Spinal cord (tissue), 10 donors: Measurements from ENCODE around the gene IL17RD. TPM values are rescaled to one million over a fixed set of nuclear protein-coding genes. Genes with fewer than 3 reads are reported as not detected.

Experiments used
- DNase-seq, 6 donors: peaks; one replicate each; pipeline versions ENCODE4 v3.0.0 to v3.0.0-alpha.2; 2013 to 2015; ENCODE audit warnings: low spot score in 6 of 6, low read depth in 4 of 6
- H3K27ac ChIP-seq: one replicate; pipeline ENCODE4 v1.5.1; 2013; ENCODE audit warnings: low read depth, low read length, control low read depth
- H3K27me3 ChIP-seq: one replicate; pipeline ENCODE4 v1.6.1; 2013; ENCODE audit warnings: low read length; ENCODE audit not compliant: control insufficient read depth, insufficient read depth
- H3K36me3 ChIP-seq: one replicate; pipeline ENCODE4 v1.6.1; 2013; ENCODE audit warnings: low read length; ENCODE audit not compliant: control insufficient read depth, insufficient read depth
- H3K4me1 ChIP-seq: one replicate; pipeline ENCODE4 v1.6.1; 2013; ENCODE audit warnings: low read length; ENCODE audit not compliant: control insufficient read depth, insufficient read depth
- H3K4me3 ChIP-seq: one replicate; pipeline ENCODE4 v1.5.1; 2013; ENCODE audit warnings: low read depth, low read length, control low read depth
- H3K9me3 ChIP-seq: one replicate; pipeline ENCODE4 v1.6.1; 2013; ENCODE audit warnings: low read length; ENCODE audit not compliant: control insufficient read depth, insufficient read depth
- WGBS: methylation state at CpG from one replicate; pipeline ENCODE4 v1.1.5; 2013; ENCODE audit warnings: missing lambda C conversion rate; ENCODE audit not compliant: insufficient coverage; 5-methylcytosine and 5-hydroxymethylcytosine counted together
- polyA plus RNA-seq, 2 donors: library from polyadenylated mRNA; unstranded; fragments of 120-200 nt; gene quantifications; one replicate each; pipeline ENCODE4 v1.2.1, GENCODE V29; 2013; ENCODE audit not compliant: insufficient read length in 2 of 2
- total RNA-seq, 2 donors: library from RNA; depleted of rRNA in 1 of 2; stranded (reverse); fragments of 120-200 nt in 1 of 2; fragments of >200 nt in 1 of 2; gene quantifications; one replicate each; pipeline versions ENCODE4 v1.2.3 to v1.2.4, GENCODE V29; 2013 to 2014
- donor health status: healthy.

The IL17RD gene
- total and polyA plus RNA-seq, 4 donors, result 17.3 to 28.5 (median 24.2) TPM

GRCh38 chr3:57064001-57064400 is 101.2 kb downstream of the IL17RD start:
- H3K27ac ChIP-seq, result no peak overlapping the region
- H3K36me3 ChIP-seq, result no peaks in the 10 kb centered on the region
- H3K27me3 ChIP-seq, result no peaks in the 10 kb centered on the region
- DNase-seq, result no peak
- no peak overlapping the region for H3K4me3 ChIP-seq
- H3K9me3 ChIP-seq, result no peaks in the 10 kb centered on the region
- WGBS, result no CpG with 5 or more reads among the region's 6 CpGs
- H3K4me1 ChIP-seq, result peaks cover 9% of the 10 kb centered on the region

- WGBS, result 93% methylated on average over 5 of the region's 5 CpGs
- H3K9me3 ChIP-seq, result no peaks in the 10 kb centered on the region
- DNase-seq, result no peak
- H3K27ac ChIP-seq, result no peak overlapping the region
- H3K27me3 ChIP-seq, result no peaks in the 10 kb centered on the region
- H3K4me1 ChIP-seq, result peaks cover 9% of the 10 kb centered on the region
- H3K4me3 ChIP-seq, result no peak overlapping the region
- no peaks in the 10 kb centered on the region for H3K36me3 ChIP-seq
Measured at GRCh38 chr3:57063032-57063431, 102.1 kb downstream of the IL17RD start.

GRCh38 chr3:57062101-57062631 is 103.0 kb downstream of the IL17RD start:
- Histone ChIP-seq H3K9me3 (no peaks in the 10 kb centered on the region), H3K4me1 (peaks cover 9% of the 10 kb centered on the region), H3K27ac (no peak overlapping the region), H3K27me3 (no peaks in the 10 kb centered on the region), H3K36me3 (no peaks in the 10 kb centered on the region), H3K4me3 (no peak overlapping the region)
- DNase-seq, result peak in 1 of 6 donors; percentile 45
- 37% methylated on average over 4 of the region's 9 CpGs for WGBS

DNA sequence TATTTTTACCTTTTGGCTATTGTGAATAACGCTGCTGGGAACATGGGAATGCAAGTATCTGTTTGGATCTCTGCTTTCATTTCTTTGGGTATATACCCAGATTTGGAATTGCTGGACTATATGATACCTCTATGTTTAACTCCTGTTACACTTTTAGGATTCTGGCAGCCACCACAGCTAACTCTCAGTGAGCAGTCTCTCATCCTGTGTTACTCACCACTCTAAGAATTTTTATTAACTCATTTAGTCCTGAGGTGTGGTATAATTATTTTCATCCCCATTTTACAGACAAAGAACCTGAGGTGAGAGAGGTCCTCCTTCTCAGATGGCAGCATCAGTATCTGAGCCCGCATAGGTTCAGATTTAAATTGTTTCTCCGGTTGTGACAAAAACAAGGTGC is 103.6 kb downstream of the IL17RD start:
- 100% methylated on average over 2 of the region's 3 CpGs for WGBS
- no peaks in the 10 kb centered on the region for H3K27me3 ChIP-seq
- no peak overlapping the region for H3K4me3 ChIP-seq
- H3K27ac ChIP-seq, result no peak overlapping the region
- peaks cover 9% of the 10 kb centered on the region for H3K4me1 ChIP-seq
- no peak for DNase-seq
- no peaks in the 10 kb centered on the region for H3K9me3 ChIP-seq
- H3K36me3 ChIP-seq, result no peaks in the 10 kb centered on the region

GRCh38 chr3:57060089-57060821 is 104.9 kb downstream of the IL17RD start, which contains the start of gene SPATA12:
Gene SPATA12 (plus strand): TSS chr3:57060664. CDS start chr3:57073695, 13,031 bp downstream.
- 67% methylated on average over 6 of the region's 11 CpGs for WGBS
- peak in 1 of 6 donors; percentile 18 for DNase-seq
- H3K27me3 ChIP-seq, result no peaks in the 10 kb centered on the region
- no peaks in the 10 kb centered on the region for H3K9me3 ChIP-seq
- H3K4me1 ChIP-seq, result peaks cover 9% of the 10 kb centered on the region
- no peak within 1 kb of the TSS for H3K4me3 ChIP-seq
- no peaks in the 10 kb centered on the region for H3K36me3 ChIP-seq
- no peak within 1 kb of the TSS for H3K27ac ChIP-seq

- Histone ChIP-seq H3K36me3 (no peaks in the 10 kb centered on the region), H3K27me3 (no peaks in the 10 kb centered on the region), H3K4me1 (peaks cover 9% of the 10 kb centered on the region), H3K4me3 (no peak overlapping the region), H3K27ac (no peak overlapping the region), H3K9me3 (no peaks in the 10 kb centered on the region)
- WGBS, result 89% methylated on average over 3 of the region's 3 CpGs
- no peak for DNase-seq
Measured at GRCh38 chr3:57059411-57059810, 105.7 kb downstream of the IL17RD start.

DNA sequence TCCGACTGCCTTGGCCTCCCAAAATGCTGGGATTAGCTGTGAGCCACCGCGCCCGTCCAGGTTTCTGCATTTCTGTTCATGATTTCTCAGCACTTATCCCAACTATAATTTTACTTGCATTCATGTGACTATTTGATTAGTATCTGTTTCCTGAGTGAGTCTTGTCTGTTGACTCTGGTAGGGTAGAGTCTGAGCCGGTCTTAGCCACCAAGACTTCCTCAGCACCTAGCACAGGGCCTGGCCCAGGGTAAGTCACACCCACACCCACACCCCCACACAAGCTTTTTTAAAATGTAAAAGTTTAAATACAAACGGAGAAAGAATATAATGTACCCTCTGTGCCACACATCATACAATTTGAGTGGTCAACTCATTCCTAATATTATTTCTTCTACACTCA is 107.8 kb downstream of the IL17RD start:
- Histone ChIP-seq H3K4me1 (peaks cover 5% of the 10 kb centered on the region), H3K27ac (no peak overlapping the region), H3K4me3 (no peak overlapping the region), H3K9me3 (no peaks in the 10 kb centered on the region), H3K36me3 (no peaks in the 10 kb centered on the region), H3K27me3 (no peaks in the 10 kb centered on the region)
- WGBS, result 100% methylated on average over 3 of the region's 6 CpGs
- DNase-seq, result no peak

DNA sequence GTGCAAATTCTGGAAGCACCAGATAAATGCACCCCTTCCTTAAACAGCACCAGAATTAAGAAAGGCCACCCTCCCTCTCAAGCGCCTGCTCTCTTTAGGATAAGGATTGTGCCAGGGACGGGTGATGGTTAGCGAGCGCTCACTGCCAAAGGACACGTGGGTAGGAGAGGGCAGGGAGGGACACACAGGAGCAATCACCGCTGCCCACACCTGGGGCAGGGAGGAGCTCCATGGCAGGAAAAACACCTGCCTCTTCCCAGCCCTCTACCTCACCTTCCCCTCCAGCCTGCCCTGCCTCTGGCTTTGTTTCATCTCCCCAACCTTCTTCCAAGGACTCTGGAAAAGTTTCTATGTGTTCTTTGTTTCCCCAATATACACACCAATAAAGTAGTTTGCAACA is 112.0 kb downstream of the IL17RD start:
- no peak for DNase-seq
- whole genome bisulfite sequencing, result no CpG with 5 or more reads among the region's 6 CpGs
- Histone ChIP-seq H3K9me3 (no peaks in the 10 kb centered on the region), H3K4me1 (peaks cover 5% of the 10 kb centered on the region), H3K4me3 (no peak overlapping the region), H3K36me3 (no peaks in the 10 kb centered on the region), H3K27me3 (no peaks in the 10 kb centered on the region), H3K27ac (no peak overlapping the region)

GRCh38 chr3:57052662-57053061 is 112.5 kb downstream of the IL17RD start:
- Histone ChIP-seq H3K4me1 (peaks cover 9% of the 10 kb centered on the region), H3K27me3 (no peaks in the 10 kb centered on the region), H3K4me3 (no peak overlapping the region), H3K27ac (no peak overlapping the region), H3K36me3 (no peaks in the 10 kb centered on the region), H3K9me3 (no peaks in the 10 kb centered on the region)
- WGBS, result 93% methylated on average over 5 of the region's 5 CpGs
- DNase-seq, result no peak

GRCh38 chr3:57048728-57049127 is 116.4 kb downstream of the IL17RD start:
- WGBS, result 78% methylated on average over 4 of the region's 4 CpGs
- no peak for DNase-seq
- Histone ChIP-seq H3K4me1 (peaks cover 9% of the 10 kb centered on the region), H3K4me3 (no peak overlapping the region), H3K27ac (no peak overlapping the region), H3K9me3 (no peaks in the 10 kb centered on the region), H3K27me3 (no peaks in the 10 kb centered on the region), H3K36me3 (no peaks in the 10 kb centered on the region)
